ENCODE results near the gene SPON2.

SPON2 gene

DNA sequence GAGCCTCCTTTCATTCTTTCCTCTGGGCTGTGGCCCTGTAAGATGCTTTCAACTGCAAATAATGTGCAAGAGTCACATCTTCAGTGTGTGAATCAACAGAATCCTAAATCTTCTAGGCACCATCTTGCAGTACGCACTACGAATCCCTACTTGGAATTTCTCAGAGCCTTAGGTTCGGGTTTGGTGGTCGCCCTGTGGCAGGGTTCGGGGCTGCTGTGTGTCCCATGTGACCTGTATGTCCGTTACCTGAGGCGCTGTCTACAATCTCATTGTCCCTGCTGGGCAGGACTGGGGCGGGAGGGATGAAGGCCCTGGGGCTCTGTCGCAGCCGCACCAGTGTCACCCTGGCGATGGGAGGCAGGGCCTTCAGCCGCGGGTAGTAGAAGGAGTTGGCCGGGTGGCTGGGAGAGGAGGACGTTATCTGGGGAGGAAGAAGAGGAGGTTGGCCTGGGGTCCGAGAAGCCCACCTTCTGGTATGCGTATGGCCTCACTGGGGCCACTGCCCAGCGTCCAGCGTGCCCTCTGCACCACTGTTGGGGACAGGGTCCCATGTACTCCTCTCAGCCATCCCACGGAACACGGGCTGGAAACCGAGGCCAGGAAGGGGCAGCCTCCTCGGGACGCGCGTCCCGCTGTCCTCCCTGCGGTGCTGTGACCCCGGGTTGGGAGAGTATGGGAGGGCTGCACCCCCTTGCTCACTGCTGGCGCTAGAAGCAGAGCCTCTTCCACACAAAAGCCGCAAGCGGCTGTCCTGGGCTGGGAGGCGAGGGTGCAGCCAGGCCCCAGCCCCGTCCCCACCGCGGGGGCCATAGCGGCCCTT, 2.0 kb downstream of the SPON2 start:
- Histone ChIP-seq H3K4me1 (ENCODE audit: control insufficient read depth, insufficient read depth, low read length) (peaks cover 8% of the 10 kb centered on the region; the same call in 1 of the 2 replicates), H3K9me3 (ENCODE audit: control insufficient read depth, insufficient read depth, low read depth, low read length) (no peaks in the 10 kb centered on the region), H3K36me3 (ENCODE audit: control insufficient read depth, insufficient read depth, low read length) (no peaks in the 10 kb centered on the region), H3K9ac (ENCODE audit: low read length) (no peak overlapping the region), H3K4me3 (ENCODE audit: low read depth, low read length) (no peak overlapping the region), H3K27me3 (ENCODE audit: control insufficient read depth, insufficient read depth, low read length) (peaks cover 95% of the 10 kb centered on the region), H3K27ac (ENCODE audit: low read depth, low read length) (no peak overlapping the region)

- peaks cover 8% of the 10 kb centered on the region; the same call in 1 of the 2 replicates for H3K4me1 ChIP-seq (ENCODE audit: control insufficient read depth, insufficient read depth, low read length)
- no peaks in the 10 kb centered on the region for H3K9me3 ChIP-seq (ENCODE audit: control insufficient read depth, insufficient read depth, low read depth, low read length)
- no peaks in the 10 kb centered on the region for H3K36me3 ChIP-seq (ENCODE audit: control insufficient read depth, insufficient read depth, low read length)
- no peak overlapping the region for H3K4me3 ChIP-seq (ENCODE audit: low read depth, low read length)
- peaks cover 92% of the 10 kb centered on the region for H3K27me3 ChIP-seq (ENCODE audit: control insufficient read depth, insufficient read depth, low read length)
- no peak overlapping the region for H3K9ac ChIP-seq (ENCODE audit: low read length)
- H3K27ac ChIP-seq (ENCODE audit: low read depth, low read length), result no peak overlapping the region
Observed at GRCh38 chr4:1169691-1170096, 2.7 kb downstream of the SPON2 start.

GRCh38 chr4:1169171-1169671, 3.2 kb downstream of the SPON2 start:
- Histone ChIP-seq H3K9ac (ENCODE audit: low read length) (no peak overlapping the region), H3K4me1 (ENCODE audit: control insufficient read depth, insufficient read depth, low read length) (peaks cover 8% of the 10 kb centered on the region; the same call in 1 of the 2 replicates), H3K27me3 (ENCODE audit: control insufficient read depth, insufficient read depth, low read length) (peaks cover 89% of the 10 kb centered on the region), H3K36me3 (ENCODE audit: control insufficient read depth, insufficient read depth, low read length) (no peaks in the 10 kb centered on the region), H3K4me3 (ENCODE audit: low read depth, low read length) (no peak overlapping the region), H3K9me3 (ENCODE audit: control insufficient read depth, insufficient read depth, low read depth, low read length) (no peaks in the 10 kb centered on the region), H3K27ac (ENCODE audit: low read depth, low read length) (no peak overlapping the region)

- Histone ChIP-seq H3K9ac (ENCODE audit: low read length) (no peak overlapping the region), H3K4me1 (ENCODE audit: control insufficient read depth, insufficient read depth, low read length) (peaks cover 8% of the 10 kb centered on the region; the same call in 1 of the 2 replicates), H3K27me3 (ENCODE audit: control insufficient read depth, insufficient read depth, low read length) (peaks cover 81% of the 10 kb centered on the region), H3K27ac (ENCODE audit: low read depth, low read length) (no peak overlapping the region), H3K4me3 (ENCODE audit: low read depth, low read length) (peak overlapping the region; percentile 69; the same call in 1 of the 2 replicates), H3K36me3 (ENCODE audit: control insufficient read depth, insufficient read depth, low read length) (no peaks in the 10 kb centered on the region), H3K9me3 (ENCODE audit: control insufficient read depth, insufficient read depth, low read depth, low read length) (no peaks in the 10 kb centered on the region)
Observed at GRCh38 chr4:1168191-1169101, 3.9 kb downstream of the SPON2 start.

DNA sequence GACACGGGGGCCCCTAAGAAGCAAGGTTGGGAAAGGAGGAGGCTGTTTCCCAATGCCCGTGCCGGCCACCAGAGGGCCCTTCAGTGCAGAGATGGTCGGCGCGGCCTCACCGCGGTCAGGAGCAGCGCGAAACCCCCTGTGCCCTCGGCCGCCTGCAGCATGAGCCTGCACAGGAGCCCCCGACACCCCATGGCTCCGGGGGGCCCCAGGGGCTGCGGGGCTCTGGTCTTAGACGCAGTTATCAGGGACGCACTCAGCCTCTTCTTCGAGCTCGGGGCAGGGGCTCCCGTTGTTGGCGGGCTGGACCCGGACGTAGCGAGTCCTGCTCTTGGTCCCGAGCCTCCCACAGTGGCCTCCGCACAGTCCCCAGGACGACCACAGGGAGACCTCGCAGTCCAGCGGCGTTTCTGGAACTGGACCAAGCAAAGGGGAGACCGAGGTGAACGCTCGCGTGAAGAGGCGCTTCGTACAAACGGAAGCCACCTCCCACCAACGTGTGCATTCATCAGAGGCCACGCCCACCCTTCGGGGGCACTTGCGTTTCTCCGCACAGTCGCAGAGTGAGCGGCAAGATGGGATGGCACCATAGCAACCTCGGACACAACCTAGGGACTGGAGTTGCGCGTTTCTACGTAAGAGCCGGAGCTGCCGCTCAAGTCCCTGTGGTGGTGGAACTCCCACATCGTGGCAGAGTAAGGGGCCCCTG, 5.0 kb downstream of the SPON2 start:
- peak overlapping the region; percentile 69 for H3K4me3 ChIP-seq (ENCODE audit: low read depth, low read length)
- H3K9me3 ChIP-seq (ENCODE audit: control insufficient read depth, insufficient read depth, low read depth, low read length), result no peaks in the 10 kb centered on the region
- peaks cover 71% of the 10 kb centered on the region for H3K27me3 ChIP-seq (ENCODE audit: control insufficient read depth, insufficient read depth, low read length)
- H3K4me1 ChIP-seq (ENCODE audit: control insufficient read depth, insufficient read depth, low read length), result 0 out of 2 replicates have a peak, but pooled peaks cover 3% of the 10 kb centered on the region
- H3K36me3 ChIP-seq (ENCODE audit: control insufficient read depth, insufficient read depth, low read length), result no peaks in the 10 kb centered on the region
- peak overlapping the region; percentile 72 for H3K9ac ChIP-seq (ENCODE audit: low read length)
- H3K27ac ChIP-seq (ENCODE audit: low read depth, low read length), result no peak overlapping the region

DNA sequence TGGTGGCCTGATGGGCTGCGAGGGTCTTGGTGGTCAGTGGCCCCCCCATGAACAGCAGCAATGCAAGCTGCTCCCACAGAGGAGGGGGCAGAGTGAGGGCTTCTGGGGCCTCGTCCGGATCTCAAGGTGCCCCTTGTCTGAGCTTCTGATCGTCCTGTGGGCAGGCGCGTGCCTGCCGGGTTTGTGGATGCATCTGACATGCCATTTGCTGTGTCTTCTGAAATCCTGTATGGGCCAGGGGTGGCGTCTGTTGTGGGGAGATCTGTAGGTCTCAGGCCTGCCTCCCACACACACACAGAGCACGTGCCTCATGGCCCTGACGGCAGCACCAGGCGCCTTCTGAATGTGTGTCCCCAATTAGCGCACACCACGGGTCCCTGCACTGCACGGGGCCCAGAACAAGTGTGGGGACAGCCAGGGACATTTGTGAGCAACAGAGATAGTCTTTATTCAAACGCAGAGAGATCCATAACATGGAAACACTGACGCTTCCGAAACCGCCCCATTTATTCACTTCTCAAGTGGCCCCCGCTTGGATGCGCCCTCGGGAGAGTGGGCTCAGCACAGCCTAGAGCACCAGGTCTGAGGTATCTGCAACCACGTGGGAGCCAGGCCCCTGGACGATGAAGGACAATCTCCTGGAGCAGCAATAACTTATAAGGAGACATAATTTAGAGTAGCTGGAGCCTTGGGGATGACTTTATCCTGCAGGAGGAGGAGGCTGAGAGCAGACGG, 5.7 kb downstream of the SPON2 start:
- Histone ChIP-seq H3K4me1 (ENCODE audit: control insufficient read depth, insufficient read depth, low read length) (0 out of 2 replicates have a peak, but pooled peaks cover 3% of the 10 kb centered on the region), H3K4me3 (ENCODE audit: low read depth, low read length) (peak overlapping the region; percentile 69), H3K27me3 (ENCODE audit: control insufficient read depth, insufficient read depth, low read length) (peaks cover 64% of the 10 kb centered on the region), H3K27ac (ENCODE audit: low read depth, low read length) (no peak overlapping the region), H3K9me3 (ENCODE audit: control insufficient read depth, insufficient read depth, low read depth, low read length) (no peaks in the 10 kb centered on the region), H3K36me3 (ENCODE audit: control insufficient read depth, insufficient read depth, low read length) (no peaks in the 10 kb centered on the region), H3K9ac (ENCODE audit: low read length) (no peak overlapping the region)

DNA sequence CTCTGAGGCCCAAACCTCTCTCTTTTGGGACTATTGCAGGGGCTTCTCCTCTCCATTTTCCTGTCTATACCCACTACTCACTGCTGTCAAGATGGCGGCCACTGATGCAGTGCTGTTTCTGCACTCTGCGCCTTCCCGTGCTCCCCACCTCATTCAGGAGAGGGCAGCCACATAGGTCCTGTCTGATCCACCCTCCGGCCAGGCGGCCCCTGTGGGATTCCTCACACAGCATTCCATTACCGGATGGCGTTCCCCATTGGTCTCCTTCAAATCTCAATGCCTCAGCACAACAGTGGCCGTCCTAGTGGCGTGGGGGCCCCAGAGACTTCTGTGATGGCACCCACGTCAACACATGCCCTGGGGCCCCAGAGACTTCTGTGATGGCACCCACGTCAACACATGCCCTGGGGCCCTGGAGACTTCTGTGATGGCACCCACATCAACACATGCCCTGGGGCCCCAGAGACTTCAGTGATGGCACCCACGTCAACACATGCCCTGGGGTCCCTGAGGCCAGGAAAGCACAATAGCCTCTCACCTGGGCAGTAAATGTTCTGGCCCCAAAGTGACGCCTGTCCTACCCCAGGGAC, 7.3 kb downstream of the SPON2 start:
- H3K4me1 ChIP-seq (ENCODE audit: control insufficient read depth, insufficient read depth, low read length), result 0 out of 2 replicates have a peak, but pooled peaks cover 3% of the 10 kb centered on the region
- H3K27ac ChIP-seq (ENCODE audit: low read depth, low read length), result no peak overlapping the region
- H3K36me3 ChIP-seq (ENCODE audit: control insufficient read depth, insufficient read depth, low read length), result no peaks in the 10 kb centered on the region
- H3K4me3 ChIP-seq (ENCODE audit: low read depth, low read length), result no peak overlapping the region
- H3K27me3 ChIP-seq (ENCODE audit: control insufficient read depth, insufficient read depth, low read length), result peaks cover 51% of the 10 kb centered on the region
- H3K9ac ChIP-seq (ENCODE audit: low read length), result no peak overlapping the region
- H3K9me3 ChIP-seq (ENCODE audit: control insufficient read depth, insufficient read depth, low read depth, low read length), result no peaks in the 10 kb centered on the region

GRCh38 chr4:1164444-1164843, 7.9 kb downstream of the SPON2 start:
- no peaks in the 10 kb centered on the region for H3K9me3 ChIP-seq (ENCODE audit: control insufficient read depth, insufficient read depth, low read depth, low read length)
- no peak overlapping the region for H3K4me3 ChIP-seq (ENCODE audit: low read depth, low read length)
- H3K27ac ChIP-seq (ENCODE audit: low read depth, low read length), result no peak overlapping the region
- H3K4me1 ChIP-seq (ENCODE audit: control insufficient read depth, insufficient read depth, low read length), result 0 out of 2 replicates have a peak, but pooled peaks cover 3% of the 10 kb centered on the region
- H3K36me3 ChIP-seq (ENCODE audit: control insufficient read depth, insufficient read depth, low read length), result no peaks in the 10 kb centered on the region
- H3K27me3 ChIP-seq (ENCODE audit: control insufficient read depth, insufficient read depth, low read length), result peaks cover 45% of the 10 kb centered on the region
- no peak overlapping the region for H3K9ac ChIP-seq (ENCODE audit: low read length)

DNA sequence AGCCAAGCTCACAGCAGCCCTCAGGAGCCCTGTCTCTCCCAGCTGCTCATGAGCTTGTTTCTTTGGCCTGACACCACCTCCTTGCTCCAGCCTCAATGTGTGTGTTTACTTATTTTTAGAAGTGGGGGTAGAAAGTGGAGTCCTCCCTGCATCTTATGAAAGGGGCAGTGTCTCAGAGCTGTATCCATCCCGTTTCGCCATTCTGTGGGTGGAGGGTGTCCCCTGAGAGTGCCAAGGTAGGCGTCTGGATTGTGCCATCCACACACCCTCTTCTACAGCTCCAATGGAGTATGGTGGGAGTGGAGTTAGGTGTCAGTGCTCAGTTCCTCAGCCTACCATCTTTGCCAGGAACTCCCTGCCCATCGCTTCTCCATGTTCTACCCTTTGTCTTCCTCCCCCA, 8.3 kb downstream of the SPON2 start:
- no peak overlapping the region for H3K9ac ChIP-seq (ENCODE audit: low read length)
- H3K27ac ChIP-seq (ENCODE audit: low read depth, low read length), result no peak overlapping the region
- H3K4me3 ChIP-seq (ENCODE audit: low read depth, low read length), result no peak overlapping the region

More for the DNA sequence above, 8.3 kb downstream of the SPON2 start:
- Histone ChIP-seq H3K4me1 (ENCODE audit: control insufficient read depth, insufficient read depth, low read length) (0 out of 2 replicates have a peak, but pooled peaks cover 3% of the 10 kb centered on the region), H3K27me3 (ENCODE audit: control insufficient read depth, insufficient read depth, low read length) (peaks cover 41% of the 10 kb centered on the region), H3K9me3 (ENCODE audit: control insufficient read depth, insufficient read depth, low read depth, low read length) (peaks cover 3% of the 10 kb centered on the region; the same call in 1 of the 2 replicates), H3K36me3 (ENCODE audit: control insufficient read depth, insufficient read depth, low read length) (no peaks in the 10 kb centered on the region)
